HG02870 (cell line): ENCODE measurements around the gene SLC13A5.

Source experiments
- ATAC-seq: cut with Tn5 transposase; IDR thresholded peaks from one replicate; pipeline ENCODE4 v1.9.1; 2021; ENCODE audit warnings: mild to moderate bottlenecking, moderate library complexity; ENCODE audit not compliant: unreplicated experiment

The SLC13A5 gene

GRCh38 chr17:6639586-6640535, 73.3 kb downstream of the SLC13A5 start:
- peak; percentile 14 for ATAC-seq

GRCh38 chr17:6639014-6639585, 74.1 kb downstream of the SLC13A5 start:
- ATAC-seq = no peak

- ATAC-seq = no peak
Observed at GRCh38 chr17:6638046-6638908, 74.9 kb downstream of the SLC13A5 start.

- ATAC-seq = no peak
Observed at GRCh38 chr17:6637458-6637840, 75.7 kb downstream of the SLC13A5 start.

GRCh38 chr17:6636616-6637457, 76.3 kb downstream of the SLC13A5 start:
- no peak for ATAC-seq

GRCh38 chr17:6636105-6636504, 77.1 kb downstream of the SLC13A5 start:
- ATAC-seq = no peak
